HEK293 (cell line): ENCODE measurements around the gene HOXD12.

Experiments
- CTCF ChIA-PET: fragments of 350-600 bp; formaldehyde crosslinking; extraction: SDS; loops from one replicate; lab custom pipeline; 2021; ENCODE audit warnings: antibody characterized with exemption; lab: Yijun Ruan, JAX
- POLR2A ChIA-PET: fragments of 300-600 bp; formaldehyde crosslinking; extraction: SDS; loops from one replicate; lab custom pipeline; 2020; ENCODE audit warnings: antibody characterized with exemption, inconsistent platforms; lab: Yijun Ruan, JAX
- H3K27ac ChIP-seq: fragments of 200-500 bp; sonication (Bioruptor generic); 2 replicates; pipeline ENCODE4 v1.5.1; 2014; ENCODE audit warnings: low read depth, low read length, control low read depth, inconsistent platforms; ENCODE audit errors: extremely low read depth
- H3K36me3 ChIP-seq, 2 experiments: fragments of 200-500 bp in 1 of 2; sonication (Bioruptor generic) in 1 of 2; 1 replicate in 1 of 2; 2 replicates in 1 of 2; pipeline ENCODE4 v1.5.1; 2014 to 2017; ENCODE audit warnings: inconsistent platforms in 2 of 2, low read length in 2 of 2; ENCODE audit not compliant: control insufficient read depth in 2 of 2, insufficient read depth in 1 of 2
- H3K4me1 ChIP-seq: fragments of 200-500 bp; sonication (Bioruptor generic); 2 replicates; pipeline ENCODE4 v1.5.1; 2014; ENCODE audit warnings: mild to moderate bottlenecking, low read length, inconsistent platforms; ENCODE audit not compliant: control insufficient read depth, insufficient read depth
- H3K4me3 ChIP-seq: 2 replicates; pipeline ENCODE4 v1.5.1; 2011; ENCODE audit warnings: low read depth, mild to moderate bottlenecking, control low read depth, low read length, moderate library complexity
- H3K9me3 ChIP-seq: fragments of 200-500 bp; sonication (Bioruptor generic); 2 replicates; pipeline ENCODE4 v1.5.1; 2014; ENCODE audit warnings: low read depth, low read length, inconsistent platforms; ENCODE audit not compliant: control insufficient read depth, insufficient read depth
- GLI4 ChIP-seq: fragments of 450-650 bp; formaldehyde crosslinking; IDR thresholded peaks from 2 replicates; pipeline ENCODE4 v1.5.1; 2016; ENCODE audit warnings: missing biosample characterization, missing genetic modification characterization
- GLIS1 ChIP-seq: fragments of 450-650 bp; formaldehyde crosslinking; IDR thresholded peaks from 2 replicates; pipeline ENCODE4 v1.5.1; 2016; ENCODE audit warnings: missing biosample characterization, missing genetic modification characterization
- GLIS2 ChIP-seq: fragments of 450-650 bp; formaldehyde crosslinking; IDR thresholded peaks from 2 replicates; pipeline ENCODE4 v1.5.1; 2016; ENCODE audit warnings: missing biosample characterization, missing genetic modification characterization
- IKZF3 ChIP-seq: fragments of 450-650 bp; IDR thresholded peaks from 2 replicates; pipeline ENCODE4 v1.5.0; 2018; ENCODE audit warnings: missing biosample characterization, mild to moderate bottlenecking, missing genetic modification characterization, moderate library complexity
- OVOL3 ChIP-seq: fragments of 450-650 bp; formaldehyde crosslinking; IDR thresholded peaks from 2 replicates; pipeline ENCODE4 v1.5.1; 2016; ENCODE audit warnings: missing biosample characterization, missing genetic modification characterization
- PRDM1 ChIP-seq: fragments of 450-650 bp; formaldehyde crosslinking; IDR thresholded peaks from 2 replicates; pipeline ENCODE4; 2016; ENCODE audit warnings: missing biosample characterization, missing genetic modification characterization
- ZBTB17 ChIP-seq: fragments of 450-650 bp; formaldehyde crosslinking; IDR thresholded peaks from 2 replicates; pipeline ENCODE4 v1.5.1; 2016; ENCODE audit warnings: missing biosample characterization, missing genetic modification characterization
- ZEB2 ChIP-seq: fragments of 450-650 bp; formaldehyde crosslinking; IDR thresholded peaks from 2 replicates; pipeline ENCODE4 v1.5.1; 2016; ENCODE audit warnings: missing biosample characterization, missing genetic modification characterization
- ZNF391 ChIP-seq: fragments of 450-650 bp; formaldehyde crosslinking; IDR thresholded peaks from 2 replicates; pipeline ENCODE4 v1.5.1; 2016; ENCODE audit warnings: low read depth, missing biosample characterization, missing genetic modification characterization, borderline replicate concordance
- ZNF600 ChIP-seq: fragments of 450-650 bp; formaldehyde crosslinking; IDR thresholded peaks from 2 replicates; pipeline ENCODE4 v1.5.1; 2016; ENCODE audit warnings: missing biosample characterization, missing genetic modification characterization
- ZNF623 ChIP-seq: fragments of 450-650 bp; formaldehyde crosslinking; IDR thresholded peaks from 2 replicates; pipeline ENCODE4 v1.5.1; 2016; ENCODE audit warnings: missing biosample characterization, missing genetic modification characterization
- ZSCAN30 ChIP-seq: fragments of 450-650 bp; IDR thresholded peaks from 2 replicates; pipeline ENCODE4 v1.5.1; 2018; ENCODE audit warnings: missing biosample characterization, mild to moderate bottlenecking, missing genetic modification characterization, moderate library complexity
- ZSCAN4 ChIP-seq: fragments of 450-650 bp; formaldehyde crosslinking; IDR thresholded peaks from 2 replicates; pipeline ENCODE4 v1.5.1; 2017; ENCODE audit warnings: missing biosample characterization, missing genetic modification characterization
- ZXDB ChIP-seq: fragments of 450-650 bp; formaldehyde crosslinking; IDR thresholded peaks from 2 replicates; pipeline ENCODE4 v1.5.1; 2016; ENCODE audit warnings: missing biosample characterization, missing genetic modification characterization
- TF ChIP-seq, protein P1 (sequence below): fragments of 450-650 bp; formaldehyde crosslinking; IDR thresholded peaks from 2 replicates; pipeline ENCODE4 v1.5.1; 2016; ENCODE audit warnings: missing biosample characterization, missing genetic modification characterization

Gene HOXD12

GRCh38 chr2:176126929-176127773, 27.6 kb downstream of the HOXD12 start (continued):
- TF ChIP-seq, protein P1, sequence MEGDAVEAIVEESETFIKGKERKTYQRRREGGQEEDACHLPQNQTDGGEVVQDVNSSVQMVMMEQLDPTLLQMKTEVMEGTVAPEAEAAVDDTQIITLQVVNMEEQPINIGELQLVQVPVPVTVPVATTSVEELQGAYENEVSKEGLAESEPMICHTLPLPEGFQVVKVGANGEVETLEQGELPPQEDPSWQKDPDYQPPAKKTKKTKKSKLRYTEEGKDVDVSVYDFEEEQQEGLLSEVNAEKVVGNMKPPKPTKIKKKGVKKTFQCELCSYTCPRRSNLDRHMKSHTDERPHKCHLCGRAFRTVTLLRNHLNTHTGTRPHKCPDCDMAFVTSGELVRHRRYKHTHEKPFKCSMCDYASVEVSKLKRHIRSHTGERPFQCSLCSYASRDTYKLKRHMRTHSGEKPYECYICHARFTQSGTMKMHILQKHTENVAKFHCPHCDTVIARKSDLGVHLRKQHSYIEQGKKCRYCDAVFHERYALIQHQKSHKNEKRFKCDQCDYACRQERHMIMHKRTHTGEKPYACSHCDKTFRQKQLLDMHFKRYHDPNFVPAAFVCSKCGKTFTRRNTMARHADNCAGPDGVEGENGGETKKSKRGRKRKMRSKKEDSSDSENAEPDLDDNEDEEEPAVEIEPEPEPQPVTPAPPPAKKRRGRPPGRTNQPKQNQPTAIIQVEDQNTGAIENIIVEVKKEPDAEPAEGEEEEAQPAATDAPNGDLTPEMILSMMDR, result peak; percentile 63
- TF ChIP-seq ZEB2 (tag by site-specific recombination) (peak; percentile 53), ZNF391 (tag by site-specific recombination) (no peak), ZXDB (0 out of 2 replicates have a peak, but pooled peaks have one; percentile 11)

DNA sequence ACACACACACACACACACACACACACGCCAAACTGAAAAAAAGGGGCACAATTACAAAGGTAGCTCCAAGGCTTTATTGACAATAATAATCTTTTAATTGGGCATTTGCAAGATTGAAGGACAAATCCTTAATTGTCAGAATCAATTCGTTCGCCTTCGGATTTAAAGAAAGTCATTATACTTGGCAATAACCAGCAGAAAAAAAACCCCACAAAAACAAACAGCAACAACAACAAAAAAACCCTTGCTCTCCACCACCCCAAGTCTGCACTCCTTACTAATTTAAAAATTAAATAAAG, 28.1 kb downstream of the HOXD12 start:
- CTCF ChIA-PET, result interaction anchor here (0.5 to 3.5 kb wide), 34 partner anchors 9 to 1596 kb away, joined by 3 to 51 read pairs (median 5); partner anchors contain the start of gene HOXD11
- TF ChIP-seq ZNF623 (tag by site-specific recombination) (no peak), ZSCAN4 (peak; percentile 62; the same call in 1 of the 2 replicates)
- TF ChIP-seq, all 188 proteins: peak for 1
- Histone ChIP-seq H3K36me3 (peaks cover 0 to 24% of the 10 kb centered on the region in 2 experiments; a peak in 1 of 3 replicates), H3K27ac (no peak overlapping the region), H3K4me3 (no peak overlapping the region), H3K4me1 (peaks cover 5% of the 10 kb centered on the region; the same call in 1 of the 2 replicates), H3K9me3 (no peaks in the 10 kb centered on the region)
- POLR2A ChIA-PET, result no interaction called here

DNA sequence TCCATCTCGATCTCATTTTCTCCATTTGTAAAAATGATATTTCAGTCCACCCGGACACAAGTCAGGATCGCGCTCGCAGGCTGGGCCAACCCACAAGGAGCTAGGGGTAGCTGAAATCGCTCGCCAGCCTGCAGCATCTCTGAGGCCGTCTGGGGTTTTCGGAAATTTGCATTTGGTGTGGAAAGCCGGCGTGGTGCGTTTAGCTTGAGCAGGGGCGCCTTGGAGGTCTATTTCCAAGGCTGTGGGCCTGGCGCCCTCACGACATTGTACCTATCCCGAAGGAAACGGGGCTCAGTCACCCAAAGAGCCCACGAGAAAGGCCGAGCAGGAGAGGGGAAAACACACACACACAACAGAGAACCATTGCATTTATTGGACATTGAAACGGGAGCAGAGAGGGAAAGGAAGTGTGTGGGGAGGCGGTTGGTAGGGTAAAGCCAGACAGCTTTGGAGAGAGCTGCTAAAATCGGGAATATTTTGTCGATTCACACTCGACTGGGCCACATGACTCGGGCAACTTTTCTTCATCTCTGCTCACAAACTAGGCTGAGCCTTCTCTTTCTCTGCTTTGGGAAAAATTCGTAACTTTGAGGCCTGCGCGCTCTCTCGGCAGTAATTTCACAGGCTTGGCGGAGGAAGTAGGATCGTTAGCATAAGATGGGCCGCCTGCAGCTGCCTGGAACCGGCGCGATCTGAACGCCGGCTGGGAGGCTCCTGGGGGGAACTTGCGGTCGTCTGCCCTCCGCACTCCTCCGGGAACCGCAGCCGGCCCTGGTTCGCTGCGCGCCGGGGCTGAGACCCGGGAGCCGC, 28.8 kb downstream of the HOXD12 start:
- CTCF ChIA-PET, result interaction anchor here (0.5 to 3.5 kb wide), 17 partner anchors 8 to 686 kb away, joined by 3 to 51 read pairs (median 8); no protein-coding TSS in a partner anchor
- POLR2A ChIA-PET, result no interaction called here
- Histone ChIP-seq H3K27ac (peak overlapping the region; percentile 98; the same call in 1 of the 2 replicates), H3K36me3 (peaks cover 0 to 19% of the 10 kb centered on the region in 2 experiments; a peak in 1 of 3 replicates), H3K9me3 (no peaks in the 10 kb centered on the region), H3K4me1 (peaks cover 5% of the 10 kb centered on the region; the same call in 1 of the 2 replicates), H3K4me3 (no peak overlapping the region)
- peak; percentile 68; the same call in 1 of the 2 replicates for TF ChIP-seq GLIS1 (tag by site-specific recombination)
- no peak for TF ChIP-seq GLI4 (tag by site-specific recombination)
- peak; percentile 38; the same call in 1 of the 2 replicates for TF ChIP-seq ZNF600 (tag by site-specific recombination)
- TF ChIP-seq OVOL3 (tag by site-specific recombination), result no peak
- peak; percentile 50; the same call in 1 of the 2 replicates for TF ChIP-seq PRDM1 (tag by site-specific recombination)
- 0 out of 2 replicates have a peak, but pooled peaks have one; percentile 26 for TF ChIP-seq ZSCAN30
- TF ChIP-seq GLIS2 (tag by site-specific recombination), result peak; percentile 21; the same call in 1 of the 2 replicates
- TF ChIP-seq ZBTB17 (tag by site-specific recombination), result peak; percentile 31; the same call in 1 of the 2 replicates
- TF ChIP-seq IKZF3 (tag by site-specific recombination), result 0 out of 2 replicates have a peak, but pooled peaks have one; percentile 6
